CD4-positive, alpha-beta T cell treated with Interferon alpha-2 for 1 hour (primary cell): Measurements from ENCODE around the gene CCDC136.

Source experiments
- DNase-seq, 2 donors: peaks; one replicate each; pipeline ENCODE4 v3.0.0-alpha.2; 2020 to 2022

Gene CCDC136

DNA sequence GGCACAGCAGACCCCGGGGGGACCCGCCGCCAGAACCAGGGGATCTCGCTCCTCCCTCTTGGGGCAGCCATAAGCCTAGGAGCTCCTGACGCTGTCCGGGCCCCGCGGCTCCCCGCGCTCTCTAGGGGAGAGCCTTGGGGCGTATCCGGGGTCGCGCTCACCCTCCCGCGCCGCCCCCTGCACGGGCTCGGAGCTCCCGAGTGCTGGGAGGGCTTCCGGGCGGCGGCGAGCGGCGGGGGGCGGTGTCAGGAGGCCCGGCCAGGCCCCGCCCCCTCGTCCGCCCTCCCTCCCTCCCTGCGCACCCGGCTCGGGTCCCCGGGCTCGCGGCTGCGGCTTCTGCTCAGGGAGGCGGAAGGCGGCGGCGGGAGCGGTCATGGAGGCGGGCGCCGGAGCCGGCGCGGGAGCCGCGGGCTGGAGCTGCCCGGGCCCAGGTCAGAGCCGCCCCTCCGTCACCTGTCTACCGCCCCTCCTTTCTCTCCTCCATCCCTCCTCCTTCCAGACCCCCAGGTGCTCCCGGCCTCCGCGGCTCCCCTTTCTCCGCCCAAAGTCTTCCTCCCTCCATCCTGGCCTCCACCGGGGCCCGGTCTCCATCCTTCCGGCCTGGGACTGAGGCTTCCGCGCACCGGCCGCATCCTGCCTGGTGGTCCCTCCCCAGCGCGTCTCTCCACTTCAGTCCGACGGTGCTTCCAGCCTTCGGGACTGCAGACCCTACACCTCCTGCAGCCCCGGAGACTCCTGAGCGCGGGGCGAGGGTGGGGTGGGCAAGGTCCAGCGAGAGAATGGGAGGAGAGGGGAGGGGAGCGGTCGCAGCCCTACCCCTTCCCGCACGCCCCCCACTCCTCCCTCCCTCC lies at the start of gene CCDC136:
Gene CCDC136 (plus strand): TSS at position 848 of the 851 bp plus-strand sequence. CDS start 444 bp downstream, outside the sequence.
- DNase-seq = peak; percentile 73 to 85

DNA sequence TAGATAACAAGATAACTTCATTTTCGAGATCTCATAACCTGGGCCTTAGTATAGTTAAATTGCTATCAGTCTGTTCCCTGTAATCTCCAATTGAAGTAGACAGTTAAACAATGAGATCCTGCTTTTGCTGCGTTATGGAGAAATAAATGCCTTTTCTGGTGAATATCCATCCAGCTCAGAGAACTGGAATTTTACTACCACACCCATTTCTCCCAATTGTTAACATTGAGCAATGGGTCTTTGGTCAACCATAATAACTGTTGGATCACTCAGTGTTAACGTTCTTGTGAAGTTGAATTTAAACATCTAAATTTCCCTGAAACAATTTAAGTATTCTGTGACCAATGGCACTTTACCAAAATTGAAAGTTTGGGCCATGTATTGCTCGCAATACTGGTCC lies 49.6 kb upstream of the CCDC136 start:
- DNase-seq = no peak

DNA sequence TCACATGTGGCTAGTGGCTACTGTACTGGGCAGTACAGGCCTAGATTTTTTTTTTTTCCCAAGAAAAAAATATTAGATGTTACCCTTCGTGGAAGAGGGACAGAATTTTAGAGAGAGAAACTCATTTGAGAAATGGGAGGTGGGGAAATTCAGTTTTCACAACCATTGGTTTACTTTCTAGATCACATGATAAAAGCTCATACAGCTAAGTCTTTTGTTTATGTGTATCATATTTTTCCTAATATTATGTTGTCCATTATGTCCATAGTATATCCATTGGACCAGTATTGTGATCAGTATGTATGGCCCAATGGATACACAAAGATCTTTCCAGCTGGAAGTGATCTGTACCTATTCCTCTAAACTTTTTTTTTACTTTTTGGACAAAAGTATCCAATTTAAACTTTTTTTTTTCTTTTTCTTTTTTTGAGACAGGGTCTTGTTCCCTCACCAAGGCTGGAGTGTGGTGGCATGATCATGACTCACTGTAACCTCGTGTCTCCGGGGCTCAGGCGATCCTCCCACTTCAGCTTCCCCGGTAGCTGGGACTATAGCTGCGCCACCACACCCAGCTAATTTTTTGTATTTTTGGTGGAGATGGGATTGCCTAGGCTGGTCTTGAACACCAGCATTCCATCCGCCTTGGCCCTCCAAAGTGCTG lies 48.5 kb upstream of the CCDC136 start:
- no peak for DNase-seq

DNA sequence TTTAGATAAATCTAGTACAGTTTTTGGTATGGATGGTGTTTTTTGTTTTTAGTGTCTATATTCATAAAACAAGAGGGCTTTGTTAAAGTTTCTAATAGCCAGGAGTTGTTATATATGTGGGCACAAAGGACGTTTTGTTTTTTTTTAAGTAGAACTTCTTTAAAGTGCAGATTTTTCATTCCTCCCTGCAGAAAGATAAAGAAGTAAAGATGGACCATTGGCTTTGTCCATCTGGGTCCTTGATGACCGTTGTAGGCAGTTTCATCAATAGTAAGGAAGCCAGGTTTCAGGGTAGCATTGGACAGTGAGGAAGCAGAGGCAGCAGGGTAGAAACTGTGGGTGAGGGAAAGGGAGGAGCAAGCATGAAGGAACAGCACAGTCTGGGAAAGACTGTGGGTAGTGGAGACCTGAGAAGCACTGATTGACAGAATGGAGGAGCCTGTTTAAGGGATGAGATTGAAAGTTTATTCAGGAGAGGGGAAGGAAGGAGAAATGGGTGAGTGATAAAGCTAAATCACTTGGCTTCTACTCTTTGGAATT lies 47.3 kb upstream of the CCDC136 start:
- DNase-seq = no peak

DNA sequence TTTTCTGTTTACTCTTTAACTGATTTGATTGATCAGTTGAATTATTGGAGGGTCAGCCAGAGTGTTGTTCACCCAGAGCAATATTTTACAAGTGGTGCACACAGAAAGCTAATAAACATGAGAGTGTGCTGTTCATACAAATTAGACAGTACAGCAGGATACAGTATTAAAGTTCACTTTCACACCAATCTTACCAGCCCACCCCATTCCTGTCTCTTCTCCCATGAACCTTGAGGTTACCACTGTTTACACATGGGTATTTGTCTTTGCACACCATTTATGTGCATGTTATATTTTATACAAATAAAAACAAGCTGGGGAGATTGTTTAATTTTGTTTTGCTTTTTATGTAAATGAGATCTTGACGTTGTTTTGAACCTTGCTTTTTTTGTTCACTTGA lies 46.1 kb upstream of the CCDC136 start:
- no peak for DNase-seq

DNA sequence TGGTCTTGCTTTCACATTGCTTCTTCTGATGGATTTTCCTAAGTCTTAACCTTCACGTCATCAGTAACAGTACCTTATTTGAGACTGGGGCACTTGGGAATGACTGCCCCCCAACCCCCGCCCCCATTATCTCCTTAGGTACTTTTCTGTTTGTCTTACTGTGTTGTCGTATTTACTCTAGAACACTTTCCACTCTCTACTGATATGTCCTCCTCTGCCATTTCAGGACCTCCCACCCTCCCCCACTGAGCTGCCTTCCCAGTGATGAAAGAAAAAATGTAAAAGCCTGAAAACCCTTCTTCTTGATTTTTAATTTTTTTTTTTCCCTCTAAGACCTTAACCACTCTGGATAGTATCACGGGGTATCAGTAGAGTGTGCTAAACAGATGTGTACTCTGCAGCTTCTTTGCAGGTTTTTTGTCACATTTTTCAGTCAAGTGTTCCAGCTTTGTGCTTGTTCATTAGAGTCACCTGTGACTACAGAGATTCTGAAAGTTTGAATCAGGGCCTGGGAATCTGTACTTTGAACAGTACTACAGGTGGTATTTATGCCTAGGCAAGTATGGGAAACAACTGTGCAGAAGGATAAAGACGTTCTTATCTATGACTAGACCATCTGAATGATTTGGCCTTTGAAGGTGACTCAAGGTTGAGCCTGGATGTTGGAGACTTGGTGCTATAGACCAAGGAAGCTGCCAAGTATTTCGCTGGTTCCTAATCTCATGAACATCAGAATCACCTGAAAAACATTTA lies 44.3 kb upstream of the CCDC136 start:
- no peak for DNase-seq

DNA sequence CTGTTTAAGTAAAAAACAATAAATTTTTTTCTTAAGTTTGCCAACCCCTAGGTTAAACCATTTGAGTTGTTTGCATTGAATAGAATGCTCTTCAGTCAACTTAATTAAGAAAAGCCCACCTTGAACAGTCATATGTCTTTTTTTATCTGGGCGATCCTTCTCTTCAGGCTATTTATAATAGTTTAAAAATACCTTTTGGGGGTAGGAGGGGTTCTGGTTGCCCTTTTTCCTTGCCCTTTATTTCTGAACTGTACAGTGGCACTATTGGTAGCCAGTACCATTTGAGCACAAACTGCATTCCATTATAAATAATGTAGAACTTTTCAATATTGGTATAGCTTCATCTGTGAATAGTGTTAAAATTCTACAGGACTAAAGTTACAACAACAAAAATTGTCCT lies 39.5 kb upstream of the CCDC136 start:
- no peak for DNase-seq

DNA sequence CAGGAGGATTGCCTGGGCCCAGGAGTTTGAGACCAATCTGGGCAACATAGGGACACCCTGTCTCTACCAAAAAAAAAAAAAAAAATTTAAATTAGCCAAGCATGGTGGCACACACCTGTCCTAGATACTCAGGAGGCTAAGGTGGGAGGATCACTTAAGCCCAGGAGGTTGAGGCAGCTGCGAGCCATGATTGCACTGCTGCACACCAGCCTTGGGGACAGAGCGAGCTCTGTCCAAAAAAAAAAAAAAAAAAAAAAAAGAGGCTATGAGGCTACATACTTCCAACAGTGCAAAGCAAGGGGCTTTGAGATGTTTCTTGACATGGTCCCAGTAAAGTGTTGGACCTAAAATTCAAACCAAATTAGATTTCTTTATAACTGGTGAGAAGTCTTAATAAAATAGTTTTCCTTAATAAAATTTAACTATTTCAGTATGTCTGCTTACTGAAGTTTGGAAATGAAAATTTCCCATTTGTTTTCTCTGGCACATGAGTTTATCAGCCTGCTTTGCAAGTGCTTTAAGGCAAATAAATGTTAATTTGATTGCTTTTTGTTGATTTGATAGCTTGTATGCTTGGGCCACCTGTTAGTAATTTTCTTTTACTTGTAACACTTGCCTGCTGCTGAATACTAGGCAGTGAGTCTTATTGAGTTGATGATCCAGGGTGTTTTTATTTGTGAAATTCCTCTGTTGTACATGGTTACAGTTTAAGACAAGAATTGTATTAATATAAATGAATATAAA lies 36.5 kb upstream of the CCDC136 start:
- no peak for DNase-seq

DNA sequence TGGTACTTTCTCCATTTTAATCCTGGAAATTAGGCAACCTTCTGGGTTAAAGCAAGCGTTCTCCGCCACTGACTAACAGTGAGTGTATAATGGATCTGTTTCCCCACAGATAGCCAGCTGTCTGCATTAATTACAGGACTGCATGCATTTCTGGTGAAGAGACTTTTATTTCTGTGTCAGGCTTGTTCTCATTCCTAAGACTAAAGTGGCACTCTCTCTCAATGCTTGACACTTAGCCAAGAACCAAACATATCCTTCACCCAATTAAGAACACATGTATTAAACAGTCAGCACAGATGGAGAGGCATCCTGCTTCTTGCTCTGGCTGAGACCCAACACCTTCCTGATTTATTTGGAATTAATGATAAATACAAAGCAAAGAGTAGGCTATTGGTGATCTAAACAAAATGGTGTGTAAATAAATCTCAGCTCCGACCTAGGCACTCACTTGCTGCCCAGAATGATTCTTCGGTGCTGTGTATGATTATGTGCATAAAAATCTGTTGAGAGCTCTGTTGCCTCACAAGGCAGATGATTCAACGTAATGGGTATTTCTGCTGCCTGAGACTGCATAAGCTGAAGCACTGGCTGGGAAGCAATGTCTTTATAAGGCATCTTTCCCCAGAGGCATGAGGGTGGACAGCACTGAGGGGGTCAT lies 35.8 kb upstream of the CCDC136 start:
- no peak for DNase-seq

DNA sequence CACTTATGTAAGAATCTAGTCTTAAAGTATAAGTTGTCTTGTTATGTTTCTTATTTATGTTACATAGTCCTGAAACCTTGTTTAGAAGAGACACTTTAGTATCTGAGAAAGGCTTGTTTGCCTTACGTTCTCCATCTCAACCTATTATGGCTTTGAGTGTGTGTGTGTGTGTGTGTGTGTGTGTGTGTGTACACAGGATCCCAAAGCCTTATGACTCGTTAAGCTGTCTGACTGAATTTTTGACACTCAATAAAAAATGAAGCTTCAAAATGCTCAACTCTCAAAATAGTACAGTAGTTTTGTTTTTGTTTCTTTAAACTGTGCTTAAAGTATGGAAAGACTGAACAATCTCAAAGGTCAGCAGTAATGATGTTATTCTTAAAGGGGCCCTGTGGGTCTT lies 34.6 kb upstream of the CCDC136 start:
- DNase-seq = no peak

DNA sequence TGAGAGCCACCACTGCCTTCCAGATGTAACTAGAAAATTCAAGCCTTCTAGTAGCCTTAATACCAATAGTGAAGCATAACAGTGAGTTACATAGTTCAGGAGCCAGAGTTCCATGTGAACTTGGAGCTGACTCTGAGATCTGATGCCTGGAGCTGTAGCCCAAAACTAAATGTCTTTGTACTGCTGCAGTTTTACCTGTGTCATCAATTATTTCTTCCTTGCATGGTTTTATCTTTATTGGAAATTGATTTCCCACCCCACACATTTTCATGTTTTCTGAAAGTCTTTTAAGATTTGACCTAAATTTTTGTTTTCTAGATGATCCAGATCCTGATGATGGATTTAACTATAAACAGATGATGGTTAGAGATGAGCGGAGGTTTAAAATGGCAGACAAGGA lies 33.2 kb upstream of the CCDC136 start:
- DNase-seq = no peak

DNA sequence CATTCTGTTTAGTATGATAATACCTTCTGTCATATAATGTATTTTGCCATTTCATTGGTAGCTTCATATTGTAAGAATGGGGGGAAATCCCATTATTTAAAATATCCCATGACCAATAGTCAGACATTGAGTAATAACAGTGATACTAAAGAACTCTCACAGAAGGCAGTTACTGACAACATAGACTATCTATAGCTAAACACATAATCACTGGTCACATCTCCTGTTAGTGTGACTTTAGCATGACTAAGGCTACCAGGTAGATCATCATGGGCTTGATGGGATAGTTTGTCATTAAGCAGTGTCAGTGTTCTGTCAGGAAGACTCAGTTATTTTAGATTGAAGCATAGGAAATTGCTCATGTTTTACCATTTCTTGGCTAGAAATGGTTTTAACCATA lies 32.5 kb upstream of the CCDC136 start:
- no peak for DNase-seq

DNA sequence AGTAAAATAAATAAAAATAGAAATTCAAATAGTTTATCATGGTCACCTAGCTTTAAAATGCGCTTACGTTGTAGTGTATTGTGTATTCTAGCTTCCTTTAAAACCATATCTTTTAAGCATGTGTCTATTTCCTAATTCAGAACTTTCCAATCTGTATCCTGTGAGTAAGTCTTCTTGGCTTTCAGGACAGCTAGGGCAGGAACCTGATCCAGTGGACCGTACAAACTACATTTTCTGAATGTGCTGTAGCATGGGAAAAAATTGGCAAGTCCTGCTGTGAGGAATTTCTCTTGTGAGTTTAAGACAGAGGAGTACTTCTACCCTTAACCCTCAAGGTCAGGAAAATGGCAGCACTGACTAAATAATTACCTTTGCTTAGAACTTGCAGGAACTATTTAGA lies 28.2 kb upstream of the CCDC136 start:
- DNase-seq = no peak

DNA sequence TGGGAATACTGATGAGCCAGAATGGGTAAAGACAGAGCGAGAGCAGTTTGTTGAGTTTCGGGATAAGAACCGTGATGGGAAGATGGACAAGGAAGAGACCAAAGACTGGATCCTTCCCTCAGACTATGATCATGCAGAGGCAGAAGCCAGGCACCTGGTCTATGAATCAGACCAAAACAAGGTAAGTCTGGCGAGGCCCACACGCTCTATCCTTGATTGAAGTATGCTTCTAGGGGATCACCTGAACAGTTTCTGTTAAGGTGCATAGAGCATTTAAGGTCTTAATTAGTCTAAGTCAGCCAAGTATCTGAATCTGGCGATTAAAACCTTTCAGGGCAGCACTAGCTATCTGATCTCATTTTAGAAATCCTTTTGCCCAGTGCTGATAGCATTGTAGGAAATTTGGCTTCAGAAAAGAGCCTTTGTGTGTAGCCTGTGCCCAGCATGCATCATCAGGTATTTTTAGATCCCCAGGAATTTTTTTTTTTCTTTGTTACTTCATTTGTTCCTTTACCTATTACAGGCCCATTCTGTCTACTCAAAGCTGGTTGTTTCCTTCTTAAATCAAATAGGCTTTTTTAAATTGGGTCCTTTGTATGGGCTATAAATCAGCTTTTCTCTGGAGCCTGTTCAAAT lies 24.2 kb upstream of the CCDC136 start:
- no peak for DNase-seq

DNA sequence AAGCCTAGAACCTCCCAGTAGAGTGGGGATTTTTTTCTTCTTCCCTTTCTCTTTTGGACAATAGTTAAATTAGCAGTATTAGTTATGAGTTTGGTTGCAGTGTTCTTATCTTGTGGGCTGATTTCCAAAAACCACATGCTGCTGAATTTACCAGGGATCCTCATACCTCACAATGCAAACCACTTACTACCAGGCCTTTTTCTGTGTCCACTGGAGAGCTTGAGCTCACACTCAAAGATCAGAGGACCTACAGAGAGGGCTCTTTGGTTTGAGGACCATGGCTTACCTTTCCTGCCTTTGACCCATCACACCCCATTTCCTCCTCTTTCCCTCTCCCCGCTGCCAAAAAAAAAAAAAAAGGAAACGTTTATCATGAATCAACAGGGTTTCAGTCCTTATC lies 21.5 kb upstream of the CCDC136 start:
- DNase-seq = no peak

DNA sequence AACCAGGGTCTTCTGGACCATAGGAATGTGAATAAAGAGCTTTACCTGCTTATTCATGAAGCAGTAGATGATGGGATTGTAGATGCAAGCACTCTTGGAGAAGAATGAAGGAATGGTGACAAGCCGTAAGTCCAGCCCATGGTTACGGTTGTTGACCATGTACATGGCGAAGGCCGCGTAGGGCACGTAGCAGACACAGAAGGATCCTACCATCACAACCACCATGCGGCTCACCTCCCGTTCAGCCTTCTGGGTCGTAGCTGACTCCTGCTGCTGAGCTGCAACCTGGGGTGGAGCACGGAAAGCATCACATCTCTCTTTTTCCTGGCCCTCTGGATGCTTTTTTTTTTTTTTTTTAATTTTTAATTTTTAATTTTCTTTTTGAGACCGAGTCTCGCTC lies 18.2 kb upstream of the CCDC136 start:
- DNase-seq = no peak

DNA sequence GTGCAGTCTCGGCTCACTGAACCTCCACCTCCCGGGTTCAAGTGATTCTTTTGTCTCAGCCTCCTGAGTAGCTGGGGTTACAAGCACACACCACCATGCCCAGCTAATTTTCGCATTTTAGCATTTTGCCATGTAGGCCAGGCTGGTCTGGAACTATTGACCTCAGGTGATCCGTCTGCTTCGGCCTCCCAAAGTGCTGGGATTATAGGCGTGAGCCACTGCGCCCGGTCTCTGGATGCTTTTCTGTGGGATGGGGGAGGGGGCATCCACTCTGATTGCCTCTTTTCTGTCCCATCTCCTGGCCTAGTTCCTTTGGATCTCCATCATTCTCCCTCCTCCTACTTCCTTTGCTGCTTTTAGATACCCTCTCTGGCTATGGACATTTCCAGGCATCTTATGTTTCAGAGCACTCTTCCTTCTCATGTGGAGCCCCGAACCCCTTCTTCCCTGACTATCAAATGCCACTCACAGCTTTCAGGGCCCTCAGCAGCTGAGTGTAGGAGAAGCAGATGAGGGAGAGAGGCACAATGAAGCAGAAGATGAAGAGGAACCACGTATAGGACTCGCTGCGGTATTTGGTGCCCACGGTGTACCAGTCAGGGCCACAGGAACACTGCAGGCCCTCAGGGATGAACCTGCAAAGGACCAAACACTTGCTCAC lies 17.6 kb upstream of the CCDC136 start:
- DNase-seq = no peak

DNA sequence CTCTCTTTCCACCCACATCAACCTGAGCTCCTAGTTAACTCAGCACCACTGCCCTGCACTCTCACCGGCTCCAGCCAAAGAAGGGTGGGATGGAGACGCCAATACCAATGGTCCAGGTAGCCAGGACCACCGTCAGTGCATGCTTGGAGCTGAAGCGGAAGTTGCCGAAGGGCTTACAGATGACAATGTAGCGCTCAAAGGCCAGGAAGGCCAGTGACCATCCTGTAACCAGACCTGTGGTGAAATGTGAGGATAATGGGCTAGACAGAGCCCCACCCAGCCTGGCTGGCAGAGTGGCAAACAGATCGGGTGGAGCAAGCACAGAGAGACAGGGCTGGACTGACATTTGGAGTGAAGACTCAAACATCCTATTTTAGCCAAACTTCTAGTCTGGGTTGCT lies 16.8 kb upstream of the CCDC136 start:
- DNase-seq = no peak

DNA sequence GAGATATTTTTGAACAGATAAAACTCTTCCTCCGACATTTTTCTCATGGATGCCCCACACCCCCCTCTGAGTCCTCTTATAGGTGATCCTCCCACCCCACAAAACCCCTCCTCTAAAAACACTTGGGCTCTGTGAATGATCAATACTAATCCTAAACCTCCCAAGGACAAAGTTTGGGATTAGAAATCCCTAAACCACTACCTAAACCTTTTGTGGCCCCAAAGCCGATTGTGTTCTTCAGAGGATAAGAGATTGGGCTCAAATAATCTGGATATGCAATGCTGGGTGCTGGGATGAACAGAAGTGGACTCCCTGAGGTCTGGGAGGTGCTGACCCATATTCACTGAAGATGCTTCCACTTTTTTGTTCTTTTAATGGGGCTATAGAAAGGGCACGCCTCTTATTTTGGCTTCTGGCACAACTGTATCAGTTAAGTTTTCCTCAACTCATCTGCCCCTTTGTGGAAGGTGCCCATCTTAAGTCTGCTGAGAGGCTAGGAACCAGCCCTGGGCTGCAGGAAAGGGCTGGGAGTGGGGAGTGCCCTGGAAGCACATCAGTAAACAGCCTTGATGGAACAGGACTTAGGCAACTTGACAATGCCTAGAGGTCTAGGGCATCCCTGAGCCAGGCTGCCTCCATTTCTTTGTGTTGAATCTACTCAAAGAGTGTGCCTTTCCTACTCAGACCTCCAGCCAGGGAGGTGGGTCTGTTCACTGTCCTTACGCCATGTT lies 15.9 kb upstream of the CCDC136 start, which contains the start of gene OPN1SW:
Gene OPN1SW (minus strand): TSS at position 51 of the 731 bp plus-strand sequence. CDS start 13 bp downstream, at position 38.
- no peak for DNase-seq
